Central memory CD8-positive, alpha-beta T cell (primary cell): ENCODE data around the gene MB21D2.
A peak's percentile ranks its signal among the peaks of the same experiment; 100 is the strongest.

Source experiments
- ATAC-seq: fragments of 150-1000 bp; cut with Tn5 transposase; replicated peaks from 2 replicates; pipeline ENCODE4 v1.10.0; 2022; ENCODE audit warnings: mild to moderate bottlenecking, moderate FRiP score, moderate number of reproducible peaks; ENCODE audit not compliant: poor library complexity, severe bottlenecking; ENCODE audit errors: extremely low read depth
- DNase-seq, 2 donors: peaks; one replicate each; pipeline ENCODE4 v3.0.0; 2021; ENCODE audit warnings: low spot score in 2 of 2
- H3K27ac Mint-ChIP-seq: one replicate; pipeline ENCODE4 v1.8.0; 2022; ENCODE audit warnings: low read depth, mild to moderate bottlenecking, moderate library complexity, mixed read lengths
- H3K27me3 Mint-ChIP-seq: one replicate; pipeline ENCODE4 v1.8.0; 2022; ENCODE audit warnings: mixed read lengths
- H3K36me3 Mint-ChIP-seq: one replicate; pipeline ENCODE4 v1.8.0; 2022; ENCODE audit warnings: mild to moderate bottlenecking, moderate library complexity, mixed read lengths; ENCODE audit not compliant: insufficient read depth
- H3K4me1 Mint-ChIP-seq: one replicate; pipeline ENCODE4 v1.8.0; 2022; ENCODE audit warnings: mixed read lengths
- H3K4me3 Mint-ChIP-seq: one replicate; pipeline ENCODE4 v1.8.0; 2022; ENCODE audit warnings: mild to moderate bottlenecking, moderate library complexity, mixed read lengths
- H3K9me3 Mint-ChIP-seq: one replicate; pipeline ENCODE4 v1.8.0; 2022; ENCODE audit warnings: mixed read lengths

Gene MB21D2

DNA sequence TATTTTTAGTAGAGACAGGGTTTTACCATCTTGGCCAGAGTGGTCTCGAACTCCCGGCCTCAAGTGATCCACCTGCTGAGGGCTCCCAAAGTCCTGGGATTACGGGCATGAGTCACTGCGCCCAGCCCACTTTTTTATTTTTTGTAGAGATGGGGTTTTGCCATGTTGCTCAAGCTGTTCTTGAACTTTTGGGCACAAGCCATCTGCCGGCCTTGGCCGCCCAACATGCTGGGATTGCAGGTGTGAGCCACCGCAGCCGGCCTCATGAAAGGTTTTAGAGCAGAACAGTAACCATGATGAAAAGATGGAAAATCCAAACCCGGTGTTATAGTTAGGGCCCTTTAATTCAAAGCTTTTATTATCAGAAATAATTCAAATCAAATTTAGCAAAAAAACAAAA is 15.6 kb upstream of the MB21D2 start:
- Mint-ChIP-seq H3K4me3 (no peak overlapping the region), H3K36me3 (no peaks in the 10 kb centered on the region), H3K4me1 (no peaks in the 10 kb centered on the region), H3K27me3 (no peaks in the 10 kb centered on the region), H3K27ac (no peak overlapping the region), H3K9me3 (peaks cover 5% of the 10 kb centered on the region)
- ATAC-seq, result no peak
- DNase-seq, result no peak

DNA sequence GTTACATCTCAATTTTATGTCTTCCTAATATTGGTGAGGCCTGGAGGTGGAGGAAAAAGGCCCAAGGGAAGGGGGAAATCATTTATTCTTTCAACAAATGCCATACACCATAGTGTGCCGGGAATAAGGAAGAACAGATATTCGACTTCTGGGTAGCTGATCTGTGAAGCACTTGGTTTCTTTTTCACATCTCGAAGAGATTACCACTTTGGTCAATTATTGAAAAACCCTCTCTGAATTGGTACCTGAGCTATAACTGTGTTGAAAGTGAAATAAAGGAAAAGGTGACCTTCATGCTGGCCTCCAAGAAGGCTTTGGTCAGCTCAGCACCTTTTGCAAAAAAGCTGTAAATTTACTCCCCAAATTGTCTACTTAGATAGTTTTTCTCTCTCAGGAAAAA is 14.2 kb upstream of the MB21D2 start:
- no peak overlapping the region for H3K27ac Mint-ChIP-seq
- peaks cover 5% of the 10 kb centered on the region for H3K9me3 Mint-ChIP-seq
- H3K27me3 Mint-ChIP-seq, result no peaks in the 10 kb centered on the region
- no peak overlapping the region for H3K4me3 Mint-ChIP-seq
- no peaks in the 10 kb centered on the region for H3K36me3 Mint-ChIP-seq
- no peaks in the 10 kb centered on the region for H3K4me1 Mint-ChIP-seq
- ATAC-seq (no peak), DNase-seq (no peak)

GRCh38 chr3:192930577-192930976 is 12.9 kb upstream of the MB21D2 start:
- no peaks in the 10 kb centered on the region for H3K4me1 Mint-ChIP-seq
- H3K4me3 Mint-ChIP-seq, result no peak overlapping the region
- no peaks in the 10 kb centered on the region for H3K27me3 Mint-ChIP-seq
- H3K27ac Mint-ChIP-seq, result no peak overlapping the region
- H3K9me3 Mint-ChIP-seq, result peaks cover 5% of the 10 kb centered on the region
- ATAC-seq (no peak), DNase-seq (no peak)
- H3K36me3 Mint-ChIP-seq, result no peaks in the 10 kb centered on the region

GRCh38 chr3:192929755-192930547 is 12.3 kb upstream of the MB21D2 start:
- Mint-ChIP-seq H3K27ac (no peak overlapping the region), H3K4me1 (no peaks in the 10 kb centered on the region), H3K4me3 (no peak overlapping the region), H3K36me3 (no peaks in the 10 kb centered on the region), H3K27me3 (no peaks in the 10 kb centered on the region), H3K9me3 (no peaks in the 10 kb centered on the region)
- ATAC-seq (no peak), DNase-seq (no peak)

- H3K27me3 Mint-ChIP-seq, result no peaks in the 10 kb centered on the region
- ATAC-seq (no peak), DNase-seq (no peak)
- no peak overlapping the region for H3K4me3 Mint-ChIP-seq
- no peaks in the 10 kb centered on the region for H3K9me3 Mint-ChIP-seq
- no peaks in the 10 kb centered on the region for H3K4me1 Mint-ChIP-seq
- no peak overlapping the region for H3K27ac Mint-ChIP-seq
- no peaks in the 10 kb centered on the region for H3K36me3 Mint-ChIP-seq
Observed at GRCh38 chr3:192929146-192929545, 11.5 kb upstream of the MB21D2 start.

- ATAC-seq, result no peak
- Mint-ChIP-seq H3K27ac (no peak overlapping the region), H3K4me1 (no peaks in the 10 kb centered on the region), H3K36me3 (no peaks in the 10 kb centered on the region), H3K27me3 (no peaks in the 10 kb centered on the region), H3K4me3 (no peak overlapping the region), H3K9me3 (no peaks in the 10 kb centered on the region)
- DNase-seq, result no peak
Observed at GRCh38 chr3:192928720-192929119, 11.1 kb upstream of the MB21D2 start.

DNA sequence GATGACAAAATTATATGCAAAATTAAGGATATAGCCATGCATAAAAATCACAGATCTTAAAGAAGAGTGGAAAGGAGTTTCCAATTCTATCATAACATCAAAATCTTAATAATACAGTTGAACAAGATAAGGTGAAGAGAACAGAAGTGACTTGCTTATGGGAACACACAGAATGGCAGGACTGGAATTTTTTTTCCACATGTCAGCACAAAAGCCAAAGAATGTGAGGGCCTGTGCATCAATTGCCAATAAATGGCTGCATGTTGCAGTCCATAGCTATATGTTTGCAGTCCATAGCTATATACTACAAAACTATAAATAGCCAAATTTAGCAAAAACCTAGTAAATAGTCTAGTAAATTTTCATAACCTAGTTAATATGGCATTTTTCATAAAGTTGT is 10.4 kb upstream of the MB21D2 start:
- H3K27me3 Mint-ChIP-seq, result no peaks in the 10 kb centered on the region
- DNase-seq, result no peak
- H3K4me3 Mint-ChIP-seq, result no peak overlapping the region
- H3K4me1 Mint-ChIP-seq, result no peaks in the 10 kb centered on the region
- ATAC-seq, result no peak
- H3K9me3 Mint-ChIP-seq, result no peaks in the 10 kb centered on the region
- H3K27ac Mint-ChIP-seq, result no peak overlapping the region
- H3K36me3 Mint-ChIP-seq, result no peaks in the 10 kb centered on the region

DNA sequence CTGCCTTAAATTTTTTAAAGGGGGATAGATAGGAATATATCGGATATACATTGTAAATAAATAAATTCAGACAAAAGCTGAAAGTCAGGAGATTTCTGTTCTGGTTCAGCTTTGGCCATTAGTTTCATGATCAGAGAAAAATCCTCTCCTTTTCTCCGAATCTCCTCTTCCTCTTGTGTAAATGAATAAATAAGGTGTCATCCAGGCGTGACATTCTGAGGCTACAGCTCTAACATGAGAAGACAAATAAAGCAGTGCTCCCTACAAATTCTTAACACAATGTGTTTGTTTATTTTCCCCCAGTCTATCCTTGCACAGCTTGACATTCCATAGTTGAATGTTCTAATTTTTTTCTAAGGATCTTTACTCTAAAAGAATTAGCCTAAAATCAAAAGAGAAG is 9.4 kb upstream of the MB21D2 start:
- DNase-seq (no peak), ATAC-seq (no peak)
- Mint-ChIP-seq H3K27ac (no peak overlapping the region), H3K4me3 (no peak overlapping the region), H3K27me3 (no peaks in the 10 kb centered on the region), H3K9me3 (no peaks in the 10 kb centered on the region), H3K4me1 (no peaks in the 10 kb centered on the region), H3K36me3 (no peaks in the 10 kb centered on the region)

GRCh38 chr3:192923731-192924130 is 6.1 kb upstream of the MB21D2 start:
- no peak for DNase-seq
- ATAC-seq, result no peak
- no peak overlapping the region for H3K27ac Mint-ChIP-seq
- H3K9me3 Mint-ChIP-seq, result no peaks in the 10 kb centered on the region
- no peak overlapping the region for H3K4me3 Mint-ChIP-seq
- no peaks in the 10 kb centered on the region for H3K36me3 Mint-ChIP-seq
- H3K4me1 Mint-ChIP-seq, result no peaks in the 10 kb centered on the region
- H3K27me3 Mint-ChIP-seq, result peaks cover 17% of the 10 kb centered on the region

DNA sequence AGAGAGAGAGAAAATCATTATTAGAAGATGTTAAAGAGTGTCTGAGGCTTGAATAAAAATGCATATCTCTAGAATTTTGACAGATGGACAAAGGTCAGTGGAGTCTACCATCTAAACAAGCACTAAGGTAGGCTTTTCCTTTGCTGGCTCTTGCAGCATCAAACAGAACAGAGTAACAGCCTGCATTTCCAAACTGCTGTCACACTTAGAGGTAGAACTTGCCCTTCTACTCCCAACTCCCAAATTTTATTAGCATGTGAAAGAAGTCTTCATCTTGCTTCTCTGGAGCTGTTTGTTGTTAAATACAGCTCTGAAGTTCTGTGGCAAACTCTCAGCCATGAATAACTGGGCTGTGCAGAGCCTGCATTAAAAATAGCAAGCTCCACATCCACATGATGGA is 4.1 kb upstream of the MB21D2 start:
- DNase-seq (no peak), ATAC-seq (no peak)
- H3K9me3 Mint-ChIP-seq, result no peaks in the 10 kb centered on the region
- peaks cover 2% of the 10 kb centered on the region for H3K36me3 Mint-ChIP-seq
- no peak overlapping the region for H3K27ac Mint-ChIP-seq
- H3K27me3 Mint-ChIP-seq, result peaks cover 31% of the 10 kb centered on the region
- H3K4me3 Mint-ChIP-seq, result no peak overlapping the region
- peaks cover 7% of the 10 kb centered on the region for H3K4me1 Mint-ChIP-seq

GRCh38 chr3:192920411-192920810 is 2.8 kb upstream of the MB21D2 start:
- no peaks in the 10 kb centered on the region for H3K9me3 Mint-ChIP-seq

GRCh38 chr3:192919901-192920300 is 2.2 kb upstream of the MB21D2 start:
- peaks cover 2% of the 10 kb centered on the region for H3K36me3 Mint-ChIP-seq
- no peak for ATAC-seq
- peaks cover 50% of the 10 kb centered on the region for H3K27me3 Mint-ChIP-seq
- H3K4me3 Mint-ChIP-seq, result no peak overlapping the region
- no peaks in the 10 kb centered on the region for H3K9me3 Mint-ChIP-seq
- no peak for DNase-seq
- H3K4me1 Mint-ChIP-seq, result peaks cover 7% of the 10 kb centered on the region
- no peak overlapping the region for H3K27ac Mint-ChIP-seq

More at GRCh38 chr3:192920411-192920810, 2.8 kb upstream of the MB21D2 start:
- no peak overlapping the region for H3K4me3 Mint-ChIP-seq
- H3K4me1 Mint-ChIP-seq, result peaks cover 7% of the 10 kb centered on the region
- ATAC-seq (no peak), DNase-seq (no peak)
- no peak overlapping the region for H3K27ac Mint-ChIP-seq
- H3K36me3 Mint-ChIP-seq, result peaks cover 2% of the 10 kb centered on the region
- peaks cover 45% of the 10 kb centered on the region for H3K27me3 Mint-ChIP-seq

GRCh38 chr3:192918275-192918588 is 576 bp upstream of the MB21D2 start:
- Mint-ChIP-seq H3K4me1 (peaks cover 7% of the 10 kb centered on the region), H3K9me3 (no peaks in the 10 kb centered on the region), H3K27me3 (peaks cover 59% of the 10 kb centered on the region), H3K4me3 (peak overlapping the region; percentile 82), H3K27ac (no peak overlapping the region), H3K36me3 (peaks cover 2% of the 10 kb centered on the region)
- ATAC-seq (peak; percentile 45), DNase-seq (no peak)
